ENCODE measurements around the gene FAM3C.

The FAM3C gene

GRCh38 chr7:121304102-121304658 is 91.9 kb downstream of the FAM3C start:
- H3K27ac ChIP-seq (ENCODE audit: insufficient read depth in 1 of 2, low read depth in 1 of 2, low read length in 2 of 2, poor library complexity in 1 of 2, severe bottlenecking in 2 of 2): no peak overlapping the region
- peaks cover 0 to 1% (median 0%) of the 10 kb centered on the region in 5 experiments for H3K9me3 ChIP-seq (ENCODE audit: control extremely low read depth in 1 of 5, control insufficient read depth in 4 of 5, insufficient read depth in 2 of 5, low read depth in 1 of 5, low read length in 4 of 5)
- no peak overlapping the region for H3K4me3 ChIP-seq (ENCODE audit: control insufficient read depth in 1 of 7, extremely low read depth in 1 of 7, insufficient read depth in 4 of 7, low read depth in 2 of 7, low read length in 6 of 7)
- ChIA-PET POLR2A (no interaction called here), CTCF (no interaction called here)
- no CpG with 5 or more reads among the region's 1 CpG for WGBS (ENCODE audit: insufficient coverage)
- peaks cover 0 to 9% (median 4%) of the 10 kb centered on the region in 5 experiments for H3K27me3 ChIP-seq (replicated peaks in 2 of 5; ENCODE audit: control insufficient read depth in 4 of 5, insufficient read depth in 5 of 5, low read length in 4 of 5)
- no peaks in the 10 kb centered on the region for H3K36me3 ChIP-seq (ENCODE audit: control insufficient read depth in 4 of 4, insufficient read depth in 4 of 4, low read length in 3 of 4)
- no peak for DNase-seq
- no peaks in the 10 kb centered on the region for H3K4me1 ChIP-seq (ENCODE audit: control extremely low read depth in 1 of 4, control insufficient read depth in 4 of 4, insufficient read depth in 4 of 4, low read length in 3 of 4)

GRCh38 chr7:121303422-121304101 is 92.5 kb downstream of the FAM3C start:
- peaks cover 0 to 8% (median 4%) of the 10 kb centered on the region in 5 experiments for H3K27me3 ChIP-seq (replicated peaks in 2 of 5; ENCODE audit: control insufficient read depth in 4 of 5, insufficient read depth in 5 of 5, low read length in 4 of 5)
- no peak overlapping the region for H3K27ac ChIP-seq (ENCODE audit: insufficient read depth in 1 of 2, low read depth in 1 of 2, low read length in 2 of 2, poor library complexity in 1 of 2, severe bottlenecking in 2 of 2)
- no peak for DNase-seq
- 100% methylated on average over 2 of the region's 6 CpGs for WGBS (ENCODE audit: insufficient coverage)
- ChIA-PET CTCF (no interaction called here), POLR2A (no interaction called here)
- no peaks in the 10 kb centered on the region for H3K36me3 ChIP-seq (ENCODE audit: control insufficient read depth in 4 of 4, insufficient read depth in 4 of 4, low read length in 3 of 4)
- no peaks in the 10 kb centered on the region for H3K4me1 ChIP-seq (ENCODE audit: control extremely low read depth in 1 of 4, control insufficient read depth in 4 of 4, insufficient read depth in 4 of 4, low read length in 3 of 4)
- H3K4me3 ChIP-seq (ENCODE audit: control insufficient read depth in 1 of 7, extremely low read depth in 1 of 7, insufficient read depth in 4 of 7, low read depth in 2 of 7, low read length in 6 of 7): no peak overlapping the region
- no peaks in the 10 kb centered on the region for H3K9me3 ChIP-seq (ENCODE audit: control extremely low read depth in 1 of 5, control insufficient read depth in 4 of 5, insufficient read depth in 2 of 5, low read depth in 1 of 5, low read length in 4 of 5)

DNA sequence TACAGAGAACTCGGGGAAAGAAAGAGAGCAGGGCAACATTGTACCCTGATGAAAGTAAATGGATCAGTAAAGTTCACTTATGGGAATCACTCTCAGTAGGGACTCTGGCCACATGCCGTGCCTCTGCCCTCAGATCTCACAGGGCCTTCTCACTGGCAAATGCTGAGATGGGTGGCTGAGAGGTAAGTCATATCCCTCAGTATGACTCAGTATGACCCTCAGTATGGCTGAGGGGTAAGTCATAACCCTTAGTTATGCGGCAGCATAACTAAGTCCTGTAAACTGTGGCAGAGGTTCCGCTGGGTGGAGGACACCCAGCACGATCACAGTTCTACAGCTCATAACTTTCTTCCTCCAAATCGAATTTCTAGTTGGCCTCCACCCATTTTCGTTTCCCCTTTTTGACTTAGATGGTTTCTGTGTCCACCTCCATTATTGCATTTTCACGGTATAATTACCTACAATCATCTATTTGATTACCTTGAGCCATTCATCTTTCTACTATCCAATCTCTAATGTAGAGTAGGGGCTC is 93.8 kb downstream of the FAM3C start:
- Histone ChIP-seq H3K27me3 (replicated peaks in 2 of 5; ENCODE audit: control insufficient read depth in 4 of 5, insufficient read depth in 5 of 5, low read length in 4 of 5) (peaks cover 0 to 6% (median 1%) of the 10 kb centered on the region in 5 experiments), H3K4me1 (ENCODE audit: control extremely low read depth in 1 of 4, control insufficient read depth in 4 of 4, insufficient read depth in 4 of 4, low read length in 3 of 4) (no peaks in the 10 kb centered on the region), H3K9me3 (ENCODE audit: control extremely low read depth in 1 of 5, control insufficient read depth in 4 of 5, insufficient read depth in 2 of 5, low read depth in 1 of 5, low read length in 4 of 5) (no peaks in the 10 kb centered on the region), H3K4me3 (ENCODE audit: control insufficient read depth in 1 of 7, extremely low read depth in 1 of 7, insufficient read depth in 4 of 7, low read depth in 2 of 7, low read length in 6 of 7) (no peak overlapping the region), H3K36me3 (ENCODE audit: control insufficient read depth in 4 of 4, insufficient read depth in 4 of 4, low read length in 3 of 4) (no peaks in the 10 kb centered on the region), H3K27ac (ENCODE audit: insufficient read depth in 1 of 2, low read depth in 1 of 2, low read length in 2 of 2, poor library complexity in 1 of 2, severe bottlenecking in 2 of 2) (no peak overlapping the region)
- CTCF ChIA-PET: no interaction called here
- POLR2A ChIA-PET: no interaction called here
- DNase-seq: no peak
- 95% methylated on average over 8 of the region's 8 CpGs for WGBS (ENCODE audit: insufficient coverage)

GRCh38 chr7:121301446-121302213 is 94.5 kb downstream of the FAM3C start:
- Histone ChIP-seq H3K36me3 (ENCODE audit: control insufficient read depth in 4 of 4, insufficient read depth in 4 of 4, low read length in 3 of 4) (no peaks in the 10 kb centered on the region), H3K4me3 (ENCODE audit: control insufficient read depth in 1 of 7, extremely low read depth in 1 of 7, insufficient read depth in 4 of 7, low read depth in 2 of 7, low read length in 6 of 7) (no peak overlapping the region), H3K27ac (ENCODE audit: insufficient read depth in 1 of 2, low read depth in 1 of 2, low read length in 2 of 2, poor library complexity in 1 of 2, severe bottlenecking in 2 of 2) (no peak overlapping the region), H3K27me3 (replicated peaks in 2 of 5; ENCODE audit: control insufficient read depth in 4 of 5, insufficient read depth in 5 of 5, low read length in 4 of 5) (peaks cover 0 to 4% (median 1%) of the 10 kb centered on the region in 5 experiments), H3K4me1 (ENCODE audit: control extremely low read depth in 1 of 4, control insufficient read depth in 4 of 4, insufficient read depth in 4 of 4, low read length in 3 of 4) (no peaks in the 10 kb centered on the region), H3K9me3 (ENCODE audit: control extremely low read depth in 1 of 5, control insufficient read depth in 4 of 5, insufficient read depth in 2 of 5, low read depth in 1 of 5, low read length in 4 of 5) (no peaks in the 10 kb centered on the region)
- ChIA-PET POLR2A (no interaction called here), CTCF (no interaction called here)
- 98% methylated on average over 5 of the region's 9 CpGs for WGBS (ENCODE audit: insufficient coverage)
- no peak for DNase-seq

GRCh38 chr7:121300685-121301420 is 95.3 kb downstream of the FAM3C start:
- Histone ChIP-seq H3K27ac (ENCODE audit: insufficient read depth in 1 of 2, low read depth in 1 of 2, low read length in 2 of 2, poor library complexity in 1 of 2, severe bottlenecking in 2 of 2) (no peak overlapping the region), H3K4me1 (ENCODE audit: control extremely low read depth in 1 of 4, control insufficient read depth in 4 of 4, insufficient read depth in 4 of 4, low read length in 3 of 4) (no peaks in the 10 kb centered on the region), H3K9me3 (ENCODE audit: control extremely low read depth in 1 of 5, control insufficient read depth in 4 of 5, insufficient read depth in 2 of 5, low read depth in 1 of 5, low read length in 4 of 5) (no peaks in the 10 kb centered on the region), H3K4me3 (ENCODE audit: control insufficient read depth in 1 of 7, extremely low read depth in 1 of 7, insufficient read depth in 4 of 7, low read depth in 2 of 7, low read length in 6 of 7) (no peak overlapping the region), H3K27me3 (replicated peaks in 2 of 5; ENCODE audit: control insufficient read depth in 4 of 5, insufficient read depth in 5 of 5, low read length in 4 of 5) (peaks cover 0 to 2% (median 1%) of the 10 kb centered on the region in 5 experiments), H3K36me3 (ENCODE audit: control insufficient read depth in 4 of 4, insufficient read depth in 4 of 4, low read length in 3 of 4) (no peaks in the 10 kb centered on the region)
- ChIA-PET POLR2A (no interaction called here), CTCF (no interaction called here)
- WGBS (ENCODE audit: insufficient coverage): no CpG with 5 or more reads among the region's 2 CpGs
- no peak for DNase-seq
